ENCODE results near the gene SYNE3. TPM values are rescaled to one million over a fixed set of nuclear protein-coding genes. Genes with fewer than 3 reads are reported as not detected.

Gene SYNE3
- total RNA-seq, 1 experiment from 2014 or later: 21.2 TPM

- H3K9me3 ChIP-seq: no peaks in the 10 kb centered on the region
- H3K36me3 Mint-ChIP-seq (ENCODE audit: insufficient read depth, unreplicated experiment): peaks cover 10% of the 10 kb centered on the region
- H3K9me3 Mint-ChIP-seq (ENCODE audit: unreplicated experiment): no peaks in the 10 kb centered on the region
- peak overlapping the region; percentile 51 for H3K27ac Mint-ChIP-seq (ENCODE audit: unreplicated experiment)
- no peak for DNase-seq
- ChIA-PET POLR2A (interaction anchor here (1.0 kb wide), 1 partner anchor 17 kb away, joined by 3 read pairs; no protein-coding TSS in a partner anchor), CTCF (no interaction called here)
- no peak for TF ChIP-seq CTCF (IDR thresholded peaks at IDR 0.05; ENCODE audit: insufficient read depth in 1 of 2, low read depth in 1 of 2, low read length in 1 of 2, severe bottlenecking in 1 of 2, unreplicated experiment in 1 of 2)
- BruUV-seq (replicated peaks): no TSS peak
- H3K4me1 ChIP-seq: peaks cover 60% of the 10 kb centered on the region
- H3K27me3 Mint-ChIP-seq (ENCODE audit: insufficient read depth, unreplicated experiment): no peaks in the 10 kb centered on the region
- peak overlapping the region; percentile 9 for H3K4me3 Mint-ChIP-seq (ENCODE audit: unreplicated experiment)
- H3K27me3 ChIP-seq (replicated peaks; ENCODE audit: control insufficient read depth, insufficient read depth, low read length): no peaks in the 10 kb centered on the region
- H3K4me3 ChIP-seq (ENCODE audit: low read depth, low read length): no peak overlapping the region
- peaks cover 50% of the 10 kb centered on the region for H3K4me1 Mint-ChIP-seq (ENCODE audit: low read depth, unreplicated experiment)
- intact Hi-C loops (cut with micrococcal nuclease; ENCODE audit: unreplicated experiment): no loop called here
- H3K36me3 ChIP-seq (ENCODE audit: control insufficient read depth, insufficient read depth, low read length): peaks cover 2% of the 10 kb centered on the region
Measured at GRCh38 chr14:95485222-95485819, 31.1 kb downstream of the SYNE3 start.

GRCh38 chr14:95484296-95484695 lies 32.2 kb downstream of the SYNE3 start:
- TF ChIP-seq CTCF (IDR thresholded peaks at IDR 0.05; ENCODE audit: insufficient read depth in 1 of 2, low read depth in 1 of 2, low read length in 1 of 2, severe bottlenecking in 1 of 2, unreplicated experiment in 1 of 2): no peak
- Histone ChIP-seq H3K27me3 (replicated peaks; ENCODE audit: control insufficient read depth, insufficient read depth, low read length) (no peaks in the 10 kb centered on the region), H3K4me1 (peaks cover 49% of the 10 kb centered on the region), H3K4me3 (ENCODE audit: low read depth, low read length) (no peak overlapping the region), H3K36me3 (ENCODE audit: control insufficient read depth, insufficient read depth, low read length) (peaks cover 2% of the 10 kb centered on the region), H3K9me3 (no peaks in the 10 kb centered on the region)
- CTCF ChIA-PET: interaction anchor here (1.3 kb wide), 1 partner anchor 42 kb away, joined by 3 read pairs; no protein-coding TSS in a partner anchor
- no peaks in the 10 kb centered on the region for H3K9me3 Mint-ChIP-seq (ENCODE audit: unreplicated experiment)
- peak overlapping the region; percentile 51 for H3K27ac Mint-ChIP-seq (ENCODE audit: unreplicated experiment)
- no peak for DNase-seq
- H3K4me1 Mint-ChIP-seq (ENCODE audit: low read depth, unreplicated experiment): peaks cover 55% of the 10 kb centered on the region
- POLR2A ChIA-PET: no interaction called here
- BruUV-seq (replicated peaks): no TSS peak
- intact Hi-C loops (cut with micrococcal nuclease; ENCODE audit: unreplicated experiment): no loop called here
- H3K36me3 Mint-ChIP-seq (ENCODE audit: insufficient read depth, unreplicated experiment): peaks cover 10% of the 10 kb centered on the region
- no peak overlapping the region for H3K4me3 Mint-ChIP-seq (ENCODE audit: unreplicated experiment)
- H3K27me3 Mint-ChIP-seq (ENCODE audit: insufficient read depth, unreplicated experiment): no peaks in the 10 kb centered on the region

GRCh38 chr14:95483309-95484165 lies 32.9 kb downstream of the SYNE3 start:
- POLR2A ChIA-PET: no interaction called here
- Mint-ChIP-seq H3K27ac (ENCODE audit: unreplicated experiment) (peak overlapping the region; percentile 51), H3K4me1 (ENCODE audit: low read depth, unreplicated experiment) (peaks cover 55% of the 10 kb centered on the region), H3K9me3 (ENCODE audit: unreplicated experiment) (no peaks in the 10 kb centered on the region), H3K4me3 (ENCODE audit: unreplicated experiment) (no peak overlapping the region), H3K36me3 (ENCODE audit: insufficient read depth, unreplicated experiment) (peaks cover 10% of the 10 kb centered on the region), H3K27me3 (ENCODE audit: insufficient read depth, unreplicated experiment) (no peaks in the 10 kb centered on the region)
- peaks cover 2% of the 10 kb centered on the region for H3K36me3 ChIP-seq (ENCODE audit: control insufficient read depth, insufficient read depth, low read length)
- intact Hi-C loops (cut with micrococcal nuclease; ENCODE audit: unreplicated experiment): no loop called here
- no peak for DNase-seq
- peaks cover 43% of the 10 kb centered on the region for H3K4me1 ChIP-seq
- BruUV-seq (replicated peaks): no TSS peak
- TF ChIP-seq CTCF (IDR thresholded peaks at IDR 0.05; ENCODE audit: insufficient read depth in 1 of 2, low read depth in 1 of 2, low read length in 1 of 2, severe bottlenecking in 1 of 2, unreplicated experiment in 1 of 2): no peak
- no peak overlapping the region for H3K4me3 ChIP-seq (ENCODE audit: low read depth, low read length)
- CTCF ChIA-PET: interaction anchor here (0.6 to 1.3 kb wide), 2 partner anchors 12 to 41 kb away, joined by 3 to 5 read pairs; no protein-coding TSS in a partner anchor
- no peaks in the 10 kb centered on the region for H3K27me3 ChIP-seq (replicated peaks; ENCODE audit: control insufficient read depth, insufficient read depth, low read length)
- no peaks in the 10 kb centered on the region for H3K9me3 ChIP-seq
